C4-2B (cell line): ENCODE results near the gene MATN1.
A peak's percentile ranks its signal among the peaks of the same experiment; 100 is the strongest.

ENCODE experiments used
- H3K27ac ChIP-seq: fragments of 450-650 bp; 2 replicates; pipeline ENCODE4 v1.5.1; 2017
- CTCF ChIP-seq: fragments of 450-650 bp; conservative IDR thresholded peaks from 2 replicates; pipeline ENCODE4 v1.5.1; 2017; ENCODE audit warnings: mild to moderate bottlenecking
- ZFX ChIP-seq: fragments of 450-650 bp; IDR thresholded peaks from 2 replicates; pipeline ENCODE4 v1.6.1; 2017

MATN1 gene

GRCh38 chr1:30720271-30721223 is 2.8 kb downstream of the MATN1 start:
- H3K27ac ChIP-seq, result no peak overlapping the region
- TF ChIP-seq ZFX (no peak), CTCF (no peak)

GRCh38 chr1:30719406-30720270 is 3.7 kb downstream of the MATN1 start:
- TF ChIP-seq CTCF, result peak; percentile 73
- TF ChIP-seq ZFX, result no peak
- H3K27ac ChIP-seq, result peak overlapping the region; percentile 81

GRCh38 chr1:30718636-30719405 is 4.6 kb downstream of the MATN1 start:
- H3K27ac ChIP-seq, result peak overlapping the region; percentile 81
- TF ChIP-seq ZFX, result peak; percentile 87; the same call in 1 of the 2 replicates
- peak; percentile 96 for TF ChIP-seq CTCF

GRCh38 chr1:30718091-30718635 is 5.2 kb downstream of the MATN1 start:
- TF ChIP-seq ZFX (no peak), CTCF (no peak)
- H3K27ac ChIP-seq, result peak overlapping the region; percentile 81

- no peak for TF ChIP-seq ZFX
- no peak for TF ChIP-seq CTCF
Observed at GRCh38 chr1:30716646-30717045, 6.7 kb downstream of the MATN1 start.

GRCh38 chr1:30715886-30716285 is 7.5 kb downstream of the MATN1 start:
- TF ChIP-seq ZFX, result no peak
- TF ChIP-seq CTCF, result no peak

More at GRCh38 chr1:30716646-30717045, 6.7 kb downstream of the MATN1 start:
- H3K27ac ChIP-seq, result no peak overlapping the region

More at GRCh38 chr1:30715886-30716285, 7.5 kb downstream of the MATN1 start:
- no peak overlapping the region for H3K27ac ChIP-seq
